Endodermal cell (in vitro differentiated cells): ENCODE results near the gene RPS15. TPM values are rescaled to one million over a fixed set of nuclear protein-coding genes. Genes with fewer than 3 reads are reported as not detected.

Experiments used
- DNase-seq: peaks from one replicate; pipeline ENCODE4 v3.0.0-alpha.2; 2017
- H3K27ac ChIP-seq: 2 replicates; pipeline ENCODE4 v1.5.1; 2013; ENCODE audit warnings: mild to moderate bottlenecking, low read depth, low read length, moderate library complexity
- H3K27me3 ChIP-seq: 2 replicates; pipeline ENCODE4 v1.6.1; 2013; ENCODE audit warnings: mild to moderate bottlenecking, low read length, moderate library complexity; ENCODE audit not compliant: insufficient read depth, control insufficient read depth, poor library complexity, severe bottlenecking
- H3K36me3 ChIP-seq: 2 replicates; pipeline ENCODE4 v1.7.0; 2013; ENCODE audit warnings: mild to moderate bottlenecking, low read length, moderate library complexity; ENCODE audit not compliant: control insufficient read depth, insufficient read depth
- H3K4me1 ChIP-seq: one replicate; pipeline ENCODE4 v1.7.0; 2013; ENCODE audit warnings: low read length; ENCODE audit not compliant: control insufficient read depth, insufficient read depth
- H3K4me3 ChIP-seq: 2 replicates; pipeline ENCODE4 v1.5.1; 2013; ENCODE audit warnings: mild to moderate bottlenecking, low read length, moderate library complexity
- H3K9ac ChIP-seq: 2 replicates; pipeline ENCODE4 v1.6.1; 2013; ENCODE audit warnings: mild to moderate bottlenecking, low read length, moderate library complexity; ENCODE audit not compliant: poor library complexity, severe bottlenecking; ENCODE audit errors: extremely low read depth
- H3K9me3 ChIP-seq: 2 replicates; pipeline ENCODE4 v1.6.1; 2013; ENCODE audit warnings: mild to moderate bottlenecking, low read length, moderate library complexity; ENCODE audit not compliant: control insufficient read depth
- H3K27ac Mint-ChIP-seq: 2 replicates; pipeline ENCODE4 v1.8.0; 2020; ENCODE audit warnings: mixed read lengths
- H3K27me3 Mint-ChIP-seq: 2 replicates; pipeline ENCODE4 v1.8.0; 2021; ENCODE audit warnings: mild to moderate bottlenecking, mixed read lengths; ENCODE audit not compliant: insufficient read depth
- H3K36me3 Mint-ChIP-seq: 2 replicates; pipeline ENCODE4 v1.8.0; 2020; ENCODE audit warnings: low read depth, mixed read lengths
- H3K4me1 Mint-ChIP-seq: 2 replicates; pipeline ENCODE4 v1.8.0; 2020; ENCODE audit warnings: mixed read lengths
- H3K4me3 Mint-ChIP-seq: 2 replicates; pipeline ENCODE4 v1.8.0; 2020; ENCODE audit warnings: mild to moderate bottlenecking, moderate library complexity, mixed read lengths
- H3K9me3 Mint-ChIP-seq: 2 replicates; pipeline ENCODE4 v1.8.0; 2020; ENCODE audit warnings: mild to moderate bottlenecking, mixed read lengths
- WGBS, 2 experiments: methylation state at CpG; one replicate each; pipeline versions ENCODE4 v1.1.5 to v1.1.7; 2013; ENCODE audit warnings: missing lambda C conversion rate in 2 of 2, mixed read lengths in 1 of 2; ENCODE audit not compliant: insufficient coverage in 1 of 2, insufficient read length in 1 of 2; 5-methylcytosine and 5-hydroxymethylcytosine counted together
- total RNA-seq, 2 donors: library from RNA; stranded (reverse); fragmentation: NEBNext Ultra II Directional in 1 of 2; extraction: Animal tissue kit (Norgen Biotek cat#: 25700) in 1 of 2; gene quantifications; 2 replicates in 1 of 2; 3 replicates in 1 of 2; pipeline ENCODE4 v1.2.1, GENCODE V29; 2021
- TF ChIP-seq, protein P1 (sequence below): fragments of 200-600 bp; sonication (generic); conservative IDR thresholded peaks from 2 replicates; pipeline ENCODE4 v1.5.0; 2021; ENCODE audit warnings: antibody characterized with exemption, mild to moderate bottlenecking

The RPS15 gene
- total RNA-seq, 2 donors from 2014 or later, result 1,298 to 1,321 TPM

- no peak for DNase-seq
- Mint-ChIP-seq H3K9me3 (no peaks in the 10 kb centered on the region), H3K4me3 (no peak overlapping the region), H3K4me1 (no peaks in the 10 kb centered on the region), H3K27me3 (peaks cover 61% of the 10 kb centered on the region), H3K36me3 (no peaks in the 10 kb centered on the region), H3K27ac (no peak overlapping the region)
- 80 to 83% methylated on average over 1 to 9 of the region's 9 CpGs for WGBS, 2 experiments
- H3K27ac ChIP-seq, result no peak overlapping the region
- no peaks in the 10 kb centered on the region for H3K9me3 ChIP-seq
- H3K36me3 ChIP-seq, result no peaks in the 10 kb centered on the region
- peaks cover 39% of the 10 kb centered on the region for H3K27me3 ChIP-seq
- no peak overlapping the region for H3K9ac ChIP-seq
- H3K4me1 ChIP-seq, result no peaks in the 10 kb centered on the region
- TF ChIP-seq, protein P1, sequence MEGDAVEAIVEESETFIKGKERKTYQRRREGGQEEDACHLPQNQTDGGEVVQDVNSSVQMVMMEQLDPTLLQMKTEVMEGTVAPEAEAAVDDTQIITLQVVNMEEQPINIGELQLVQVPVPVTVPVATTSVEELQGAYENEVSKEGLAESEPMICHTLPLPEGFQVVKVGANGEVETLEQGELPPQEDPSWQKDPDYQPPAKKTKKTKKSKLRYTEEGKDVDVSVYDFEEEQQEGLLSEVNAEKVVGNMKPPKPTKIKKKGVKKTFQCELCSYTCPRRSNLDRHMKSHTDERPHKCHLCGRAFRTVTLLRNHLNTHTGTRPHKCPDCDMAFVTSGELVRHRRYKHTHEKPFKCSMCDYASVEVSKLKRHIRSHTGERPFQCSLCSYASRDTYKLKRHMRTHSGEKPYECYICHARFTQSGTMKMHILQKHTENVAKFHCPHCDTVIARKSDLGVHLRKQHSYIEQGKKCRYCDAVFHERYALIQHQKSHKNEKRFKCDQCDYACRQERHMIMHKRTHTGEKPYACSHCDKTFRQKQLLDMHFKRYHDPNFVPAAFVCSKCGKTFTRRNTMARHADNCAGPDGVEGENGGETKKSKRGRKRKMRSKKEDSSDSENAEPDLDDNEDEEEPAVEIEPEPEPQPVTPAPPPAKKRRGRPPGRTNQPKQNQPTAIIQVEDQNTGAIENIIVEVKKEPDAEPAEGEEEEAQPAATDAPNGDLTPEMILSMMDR, result no peak
- H3K4me3 ChIP-seq, result no peak overlapping the region
Observed at GRCh38 chr19:1459479-1459878, 21.3 kb downstream of the RPS15 start.

DNA sequence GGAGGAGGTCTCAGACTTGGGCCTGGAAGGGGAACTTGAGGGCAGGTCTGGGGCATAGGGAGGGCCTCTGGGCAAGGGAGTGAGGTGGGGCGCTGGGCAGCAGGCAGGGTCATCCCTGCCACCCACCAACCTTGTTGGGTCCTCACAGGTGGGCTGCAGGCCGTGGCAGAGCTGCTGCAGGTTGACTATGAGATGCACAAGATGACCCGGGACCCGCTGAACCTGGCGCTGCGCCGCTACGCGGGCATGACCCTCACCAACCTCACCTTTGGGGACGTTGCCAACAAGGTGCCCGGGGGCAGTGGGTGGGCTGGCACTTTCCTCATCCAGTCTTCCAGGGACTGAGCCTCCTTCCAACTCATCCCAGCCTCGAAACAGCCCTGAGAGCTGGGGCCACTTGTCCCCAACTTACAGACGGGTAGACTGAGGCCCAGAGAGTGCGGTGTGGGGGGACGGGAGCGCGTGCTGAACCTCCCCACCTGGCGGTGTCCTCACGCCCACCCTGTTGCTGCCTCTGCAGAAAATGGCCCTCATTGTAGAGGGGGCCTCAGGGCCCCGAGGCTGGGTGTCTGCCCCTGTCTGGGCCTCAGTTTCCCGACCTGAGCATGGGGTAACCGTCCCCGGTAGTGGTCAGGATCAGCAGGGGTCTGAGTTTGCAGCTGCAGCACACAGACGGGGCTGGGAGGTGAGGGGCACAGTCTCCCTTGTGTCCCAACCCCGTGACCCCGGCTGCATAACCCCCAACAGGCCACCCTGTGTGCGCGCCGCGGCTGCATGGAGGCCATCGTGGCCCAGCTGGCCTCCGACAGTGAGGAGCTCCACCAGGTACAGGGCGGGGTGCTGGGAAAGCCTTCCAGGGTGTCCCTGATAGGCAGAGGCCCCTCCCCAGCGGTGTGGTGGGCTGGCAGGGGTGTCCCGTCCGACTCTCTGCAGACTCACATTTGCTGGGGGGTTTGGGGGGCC lies 22.1 kb downstream of the RPS15 start:
- no peaks in the 10 kb centered on the region for H3K4me1 ChIP-seq
- no peaks in the 10 kb centered on the region for H3K9me3 ChIP-seq
- H3K27me3 ChIP-seq, result peaks cover 47% of the 10 kb centered on the region
- Mint-ChIP-seq H3K27me3 (peaks cover 62% of the 10 kb centered on the region), H3K27ac (no peak overlapping the region), H3K4me1 (no peaks in the 10 kb centered on the region), H3K9me3 (no peaks in the 10 kb centered on the region), H3K36me3 (no peaks in the 10 kb centered on the region), H3K4me3 (no peak overlapping the region)
- TF ChIP-seq, protein P1, result no peak
- H3K36me3 ChIP-seq, result no peaks in the 10 kb centered on the region
- no peak overlapping the region for H3K9ac ChIP-seq
- no peak overlapping the region for H3K27ac ChIP-seq
- 88 to 92% methylated on average over 11 to 36 of the region's 36 CpGs for WGBS, 2 experiments
- H3K4me3 ChIP-seq, result no peak overlapping the region
- no peak for DNase-seq

GRCh38 chr19:1461862-1462261 lies 23.7 kb downstream of the RPS15 start:
- Histone ChIP-seq H3K9me3 (no peaks in the 10 kb centered on the region), H3K9ac (no peak overlapping the region), H3K4me3 (no peak overlapping the region), H3K36me3 (no peaks in the 10 kb centered on the region), H3K27me3 (peaks cover 62% of the 10 kb centered on the region), H3K27ac (no peak overlapping the region), H3K4me1 (no peaks in the 10 kb centered on the region)
- WGBS, 2 experiments, result 92 to 93% methylated on average over 14 to 24 of the region's 24 CpGs
- Mint-ChIP-seq H3K9me3 (no peaks in the 10 kb centered on the region), H3K4me3 (no peak overlapping the region), H3K36me3 (no peaks in the 10 kb centered on the region), H3K27ac (no peak overlapping the region), H3K4me1 (no peaks in the 10 kb centered on the region), H3K27me3 (peaks cover 65% of the 10 kb centered on the region)
- TF ChIP-seq, protein P1, result no peak
- DNase-seq, result no peak
